Muscle of leg (tissue), 11 donors: ENCODE results near the gene APAF1. TPM values are rescaled to one million over a fixed set of nuclear protein-coding genes. Genes with fewer than 3 reads are reported as not detected.

Experiments
- DNase-seq: peaks from one replicate; pipeline ENCODE4 v3.0.0; 2013
- H3K27ac ChIP-seq: one replicate; pipeline ENCODE4 v1.5.1; 2013; ENCODE audit warnings: mild to moderate bottlenecking, low read length, control low read depth
- H3K27me3 ChIP-seq: one replicate; pipeline ENCODE4 v1.6.1; 2013; ENCODE audit warnings: low read length; ENCODE audit not compliant: control insufficient read depth, insufficient read depth
- H3K36me3 ChIP-seq: one replicate; pipeline ENCODE4 v1.6.1; 2013; ENCODE audit warnings: low read length; ENCODE audit not compliant: control insufficient read depth, insufficient read depth
- H3K4me1 ChIP-seq: one replicate; pipeline ENCODE4 v1.6.1; 2013; ENCODE audit warnings: low read length; ENCODE audit not compliant: control insufficient read depth, insufficient read depth
- H3K4me3 ChIP-seq: one replicate; pipeline ENCODE4 v1.5.1; 2013; ENCODE audit warnings: low read length, control low read depth
- H3K9me3 ChIP-seq: replicated peaks from 2 replicates; pipeline ENCODE4 v1.6.1; 2013; ENCODE audit warnings: low read depth, low read length; ENCODE audit not compliant: control insufficient read depth
- WGBS: methylation state at CpG from one replicate; pipeline ENCODE4 v1.1.5; 2013; ENCODE audit warnings: missing lambda C conversion rate; ENCODE audit not compliant: insufficient coverage; 5-methylcytosine and 5-hydroxymethylcytosine counted together
- polyA plus RNA-seq, 8 donors: library from polyadenylated mRNA; unstranded; fragments of 120-200 nt; gene quantifications; one replicate each; pipeline versions ENCODE4 v1.2.1 to v1.2.3, GENCODE V29; 2013; ENCODE audit warnings: inconsistent platforms in 1 of 8, low replicate concordance in 1 of 8; ENCODE audit not compliant: insufficient read length in 8 of 8, insufficient read depth in 1 of 8
- total RNA-seq: library from RNA; stranded (reverse); fragments of 120-200 nt; gene quantifications from one replicate; pipeline ENCODE4 v1.2.4, GENCODE V29; 2013

The APAF1 gene
- total and polyA plus RNA-seq, 9 donors = 22.0 to 35.2 (median 27.9) TPM

GRCh38 chr12:98772818-98773217 is 127.7 kb downstream of the APAF1 start:
- no peaks in the 10 kb centered on the region for H3K27me3 ChIP-seq
- H3K4me1 ChIP-seq = no peaks in the 10 kb centered on the region
- H3K4me3 ChIP-seq = no peak overlapping the region
- H3K27ac ChIP-seq = no peak overlapping the region
- H3K36me3 ChIP-seq = no peaks in the 10 kb centered on the region
- no peak for DNase-seq
- 100% methylated on average over 1 of the region's 3 CpGs for WGBS
- H3K9me3 ChIP-seq = no peaks in the 10 kb centered on the region

GRCh38 chr12:98780261-98780660 is 135.2 kb downstream of the APAF1 start:
- no peak for DNase-seq
- Histone ChIP-seq H3K36me3 (no peaks in the 10 kb centered on the region), H3K27ac (no peak overlapping the region), H3K9me3 (no peaks in the 10 kb centered on the region), H3K27me3 (no peaks in the 10 kb centered on the region), H3K4me3 (no peak overlapping the region), H3K4me1 (no peaks in the 10 kb centered on the region)
- no CpG with 5 or more reads among the region's 4 CpGs for WGBS

GRCh38 chr12:98783420-98783819 is 138.3 kb downstream of the APAF1 start:
- Histone ChIP-seq H3K27me3 (no peaks in the 10 kb centered on the region), H3K36me3 (no peaks in the 10 kb centered on the region), H3K27ac (no peak overlapping the region), H3K4me1 (no peaks in the 10 kb centered on the region), H3K9me3 (no peaks in the 10 kb centered on the region), H3K4me3 (no peak overlapping the region)
- 86% methylated on average over 1 of the region's 2 CpGs for WGBS
- DNase-seq = no peak

Other genes with a start within 250 kb of the APAF1 start
- gene TMPO, start 129.7 kb upstream of the APAF1 start, total RNA-seq = 91.0 TPM
- 100 to 1,000 TPM in 1 of 8 donors, 10 to 100 TPM in 7; 67.1 to 108 (median 85.9) TPM for gene TMPO, start 129.7 kb upstream of the APAF1 start, polyA plus RNA-seq
- 705 TPM for gene SLC25A3, start 51.6 kb upstream of the APAF1 start, total RNA-seq
- gene SLC25A3, start 51.6 kb upstream of the APAF1 start, polyA plus RNA-seq = 100 to 1,000 TPM; 640 to 758 (median 696) TPM
- gene IKBIP, start 502 bp upstream of the APAF1 start, total RNA-seq = 32.1 TPM
- gene IKBIP, start 502 bp upstream of the APAF1 start, polyA plus RNA-seq = 10 to 100 TPM; 22.2 to 34.8 (median 23.2) TPM